ENCODE results near the gene MBTPS2.
"Not testable (repeated sequence)": the region's sequence is repeated elsewhere in the genome, so short reads cannot be mapped to it uniquely, and the experiment has no call there.

The MBTPS2 gene

DNA sequence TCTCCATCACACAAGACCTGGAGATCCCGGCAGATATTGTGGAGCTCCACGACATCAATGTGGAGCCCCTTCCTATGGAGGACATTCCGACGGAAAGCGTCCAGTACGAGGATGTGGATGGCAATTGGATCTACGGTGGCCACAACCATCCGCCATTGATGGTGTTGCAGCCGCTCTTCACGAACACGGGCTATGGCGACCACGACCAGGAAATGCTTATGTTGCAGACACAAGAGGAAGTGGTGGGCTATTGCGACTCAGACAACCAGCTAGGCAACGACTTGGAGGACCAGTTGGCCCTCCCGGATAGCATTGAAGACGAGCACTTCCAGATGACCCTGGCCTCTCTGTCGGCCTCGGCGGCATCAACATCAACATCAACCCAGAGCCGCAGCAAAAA, 17.1 kb downstream of the MBTPS2 start:
- DNase-seq (ENCODE audit: low read depth in 2 of 2), result no peak

DNA sequence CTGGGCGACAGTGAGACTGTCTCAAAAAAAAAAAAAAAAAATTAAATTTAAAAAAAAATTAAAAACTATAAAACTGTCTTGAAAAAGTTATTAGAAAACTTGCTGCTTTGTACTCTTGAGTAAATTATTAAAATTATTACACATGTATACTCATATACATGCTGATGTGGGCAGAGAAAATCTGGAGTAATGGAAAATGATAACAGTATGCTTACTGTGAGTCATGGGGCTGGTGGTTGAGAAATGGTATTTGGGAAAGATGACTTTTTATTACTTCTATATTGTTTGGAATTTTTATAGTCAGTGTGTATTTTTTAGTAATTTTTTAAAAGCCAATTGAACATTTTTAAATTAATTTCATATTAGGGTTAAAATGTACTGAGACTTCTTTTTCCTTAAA, 23.8 kb downstream of the MBTPS2 start:
- DNase-seq (ENCODE audit: low read depth in 2 of 2), result no peak

DNA sequence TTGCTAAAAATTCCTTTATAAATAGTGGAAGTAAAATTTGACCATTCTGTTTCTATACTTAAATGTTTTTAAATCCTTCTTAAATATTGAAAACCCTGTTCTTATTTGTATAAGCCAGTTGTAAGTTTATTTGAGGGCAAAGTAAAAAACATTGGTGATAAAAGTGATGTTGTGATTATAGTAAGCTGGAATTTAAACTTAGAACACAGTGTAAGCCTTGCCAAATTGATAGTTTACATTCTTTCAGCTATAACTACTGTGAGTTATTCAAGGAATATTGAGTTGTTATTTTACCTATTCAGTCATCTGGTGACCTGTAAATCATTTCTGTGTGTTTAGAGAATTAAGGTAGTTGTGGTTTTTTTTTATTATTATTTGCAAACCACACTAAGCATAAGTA, 26.0 kb downstream of the MBTPS2 start:
- DNase-seq (ENCODE audit: low read depth in 2 of 2), result no peak

DNA sequence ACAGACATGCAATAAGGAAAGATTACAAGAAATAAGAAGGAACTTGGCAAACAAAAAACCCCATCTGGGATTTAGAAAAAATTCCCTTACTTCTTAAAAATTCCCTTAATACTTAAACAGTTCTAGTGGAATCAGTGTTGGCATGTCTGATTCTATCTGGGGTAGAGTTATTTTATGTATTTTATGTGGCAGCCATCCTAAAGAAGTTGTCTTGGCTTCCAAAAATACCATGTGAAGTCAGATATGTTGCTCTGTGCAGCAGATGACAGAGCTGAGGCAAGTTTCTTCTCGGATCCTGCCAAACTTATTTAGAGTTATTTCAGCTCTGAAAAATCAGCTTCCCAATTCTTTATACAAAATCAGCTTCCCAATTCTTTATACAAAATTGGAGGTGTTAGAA, 31.1 kb downstream of the MBTPS2 start:
- no peak for DNase-seq (ENCODE audit: low read depth in 2 of 2)

DNA sequence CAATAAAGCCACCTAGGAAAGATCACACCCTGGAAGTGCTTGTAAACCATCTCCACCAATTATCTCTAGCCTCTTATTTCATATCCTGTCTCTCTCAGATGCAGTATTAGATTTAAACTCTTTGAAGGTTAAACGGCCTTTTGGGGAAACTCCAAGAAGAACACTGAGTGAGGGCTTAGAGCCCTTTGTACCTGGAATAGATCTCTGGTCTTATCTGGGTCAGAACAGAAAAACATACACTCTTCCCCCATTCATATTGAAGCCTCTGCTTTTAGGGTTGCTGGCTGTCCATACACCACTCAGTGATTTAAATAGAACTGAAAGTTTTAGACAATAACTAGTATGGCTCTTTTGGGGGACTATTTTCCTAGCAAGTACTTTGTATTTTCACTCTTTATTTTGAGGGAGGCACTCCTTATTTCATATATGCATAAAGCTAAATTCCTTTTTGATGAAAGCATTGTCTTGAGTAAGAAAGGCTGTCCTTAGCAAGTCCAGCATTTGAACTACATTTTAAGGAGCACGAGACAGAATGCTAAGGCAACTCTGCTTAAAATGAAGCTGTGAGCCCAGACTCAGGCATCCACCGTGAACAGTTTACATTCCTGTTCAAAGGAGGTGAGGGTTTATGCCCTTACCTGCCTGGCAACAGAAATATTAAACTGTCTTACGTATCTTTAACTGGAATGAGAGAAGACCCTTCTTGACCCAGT, 33.8 kb downstream of the MBTPS2 start:
- no peak for DNase-seq (ENCODE audit: low read depth in 2 of 2)

DNA sequence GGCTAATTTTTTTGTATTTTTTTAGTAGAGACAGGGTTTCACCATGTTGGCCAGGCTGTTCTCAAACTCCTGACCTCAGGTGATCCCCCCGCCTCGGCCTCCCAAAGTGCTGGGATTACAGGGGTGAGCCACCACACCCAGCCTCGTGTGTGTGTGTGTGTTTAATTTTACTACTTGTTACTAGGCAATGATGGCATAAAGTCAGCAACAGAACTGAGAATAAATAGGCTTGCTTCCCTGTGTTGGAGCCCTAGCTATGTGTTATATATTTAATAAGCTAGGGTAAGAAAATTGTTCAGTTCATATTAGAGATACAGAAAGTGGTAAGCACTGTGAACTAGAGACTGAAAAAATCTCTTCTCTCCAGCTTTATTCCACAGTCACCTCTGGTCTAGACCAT, 34.8 kb downstream of the MBTPS2 start:
- DNase-seq (ENCODE audit: low read depth in 2 of 2), result not testable (repeated sequence)

DNA sequence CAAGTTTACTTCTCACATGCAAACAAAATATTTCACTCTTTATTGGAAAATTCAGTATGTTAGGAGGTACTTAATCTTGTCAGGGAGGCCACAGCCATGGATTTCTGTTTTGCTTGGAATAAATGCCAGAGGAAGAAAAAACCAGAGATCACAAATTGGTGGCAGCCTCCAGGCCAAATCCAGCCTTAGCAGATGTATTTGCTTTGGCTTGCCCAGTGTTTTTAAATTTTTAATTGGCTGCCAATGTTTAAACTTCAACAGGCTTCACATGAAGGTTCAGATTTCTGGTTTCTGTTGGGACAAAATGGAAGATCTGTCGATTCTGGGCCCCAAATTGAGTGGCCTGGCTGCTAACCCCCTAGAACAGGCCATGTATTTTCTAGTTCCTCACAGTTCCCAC, 35.6 kb downstream of the MBTPS2 start:
- no peak for DNase-seq (ENCODE audit: low read depth in 2 of 2)

DNA sequence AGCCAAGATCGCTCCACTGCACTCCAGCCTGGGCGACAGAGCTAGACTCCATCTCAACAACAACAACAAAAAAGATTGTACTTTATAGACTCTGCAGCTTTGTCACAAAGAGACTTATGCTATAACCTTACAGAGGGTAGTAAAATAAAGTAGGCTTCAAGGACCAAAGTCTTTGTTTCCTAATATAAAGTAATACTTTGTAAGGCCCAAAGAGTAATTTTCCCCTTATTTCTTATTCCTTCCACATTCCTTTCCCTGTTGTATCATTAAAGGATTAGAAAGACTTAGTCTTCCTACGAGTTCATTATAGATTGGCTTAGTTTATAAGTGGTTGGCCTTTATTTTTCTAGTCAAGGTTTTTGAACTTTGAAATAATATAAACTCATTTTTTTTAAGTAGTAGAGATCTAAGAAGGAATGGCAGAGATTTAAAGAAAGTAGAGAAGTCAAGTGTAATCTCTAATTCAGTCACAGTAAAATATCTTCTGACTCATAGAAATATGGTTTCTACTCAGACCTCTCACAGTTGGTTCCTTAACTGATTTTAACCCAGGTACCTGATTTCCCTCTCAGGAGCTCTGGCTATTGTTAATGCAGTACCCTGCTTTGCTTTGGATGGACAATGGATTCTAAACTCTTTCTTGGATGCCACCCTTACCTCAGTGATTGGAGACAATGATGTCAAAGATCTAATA, 42.6 kb downstream of the MBTPS2 start:
- no peak for DNase-seq (ENCODE audit: low read depth in 2 of 2)

DNA sequence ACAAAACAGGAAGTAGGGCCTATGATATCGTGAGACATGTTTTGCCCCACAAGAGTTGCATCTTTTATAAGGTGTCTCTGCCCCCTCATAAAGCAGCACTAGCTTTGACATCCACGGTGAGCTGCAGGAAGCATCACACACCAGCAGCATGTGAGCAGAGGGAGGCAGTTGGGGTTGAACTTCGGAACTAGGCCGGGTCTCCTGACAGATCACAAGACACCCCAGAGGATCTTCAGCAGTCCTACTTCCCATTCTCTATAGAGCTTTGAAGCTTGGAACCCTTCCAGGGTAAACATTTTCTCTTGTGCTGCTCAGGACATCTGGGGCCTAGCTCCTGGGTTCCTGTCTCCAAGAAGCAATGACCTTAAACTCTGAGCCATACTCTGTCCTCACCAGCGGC, 43.8 kb downstream of the MBTPS2 start:
- no peak for DNase-seq (ENCODE audit: low read depth in 2 of 2)

DNA sequence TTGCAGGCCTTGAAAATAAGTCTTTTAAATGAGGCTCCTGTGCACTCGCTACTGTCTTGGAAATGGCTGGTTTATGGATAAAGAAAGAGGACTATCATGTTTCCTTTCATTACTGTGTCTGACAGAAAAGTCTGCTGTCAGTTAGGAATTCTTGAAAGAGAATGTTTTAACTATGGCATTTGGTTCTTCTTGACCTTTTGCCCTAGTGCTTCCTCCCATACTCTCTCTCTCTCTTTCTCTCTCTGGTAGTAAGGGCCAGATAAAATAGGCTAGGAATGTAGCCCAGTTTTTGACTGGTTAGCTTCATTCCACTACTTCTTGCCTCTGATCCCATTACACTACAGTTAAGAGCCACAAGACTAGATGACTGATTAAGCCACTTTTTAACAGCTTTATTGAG, 46.2 kb downstream of the MBTPS2 start:
- no peak for DNase-seq (ENCODE audit: low read depth in 2 of 2)

DNA sequence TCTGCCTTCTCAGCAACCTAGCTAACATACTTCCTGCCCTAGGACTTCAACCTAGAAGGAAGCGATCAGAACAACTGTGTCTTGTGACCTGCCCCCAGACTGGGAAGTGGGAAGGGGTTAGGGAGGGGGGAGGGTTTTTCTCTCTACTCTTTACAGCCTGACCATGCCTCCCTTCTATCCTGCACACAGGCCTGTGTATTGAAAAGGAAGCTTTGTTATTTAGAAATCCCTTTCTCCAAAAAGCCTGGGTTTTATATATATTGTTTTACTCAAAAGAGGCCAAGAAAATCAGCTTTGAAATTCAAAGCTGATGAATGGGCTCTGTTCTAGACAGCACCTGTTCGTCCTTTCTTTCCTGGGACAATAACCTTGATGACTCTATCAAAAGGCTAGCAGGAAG, 65.9 kb downstream of the MBTPS2 start:
- no peak for DNase-seq (ENCODE audit: low read depth in 2 of 2)

DNA sequence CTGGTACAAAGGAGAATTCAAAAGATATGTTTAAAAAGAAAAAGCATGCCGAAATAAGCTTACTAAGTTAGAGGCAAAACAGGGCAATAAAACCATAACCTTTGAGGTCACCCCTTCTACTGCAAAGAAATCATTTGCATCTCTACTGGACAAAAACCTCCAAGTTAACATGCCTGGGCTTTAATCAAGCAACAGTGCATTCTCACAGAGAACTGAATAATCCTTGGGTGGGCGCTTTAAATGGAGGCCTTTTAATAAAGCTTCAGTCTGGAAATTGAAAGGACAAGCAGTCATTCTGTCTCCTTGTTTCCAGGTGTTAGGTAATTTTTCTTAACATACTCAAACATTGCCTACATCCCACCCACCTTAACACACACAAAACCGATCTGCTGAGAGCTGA, 66.5 kb downstream of the MBTPS2 start:
- DNase-seq (ENCODE audit: low read depth in 2 of 2), result no peak

DNA sequence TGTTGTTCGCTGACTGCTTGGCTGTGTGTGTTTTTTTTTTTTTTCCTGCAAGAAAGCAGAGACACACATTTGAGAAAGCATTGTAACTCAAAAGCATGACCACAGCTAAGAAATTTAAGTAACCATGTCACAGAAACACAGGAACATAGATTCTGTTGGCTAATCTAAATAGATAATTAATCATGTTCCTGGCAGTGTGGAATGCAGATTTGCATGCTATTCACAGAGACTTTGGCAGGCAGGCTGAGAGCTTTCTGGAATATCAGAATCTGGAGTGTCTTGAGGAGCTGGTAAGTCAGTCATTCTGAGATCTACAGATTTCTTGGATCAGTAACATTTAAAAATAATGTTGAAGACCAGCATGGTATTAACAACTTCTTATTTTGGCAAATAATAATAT, 67.8 kb downstream of the MBTPS2 start:
- DNase-seq (ENCODE audit: low read depth in 2 of 2), result no peak

DNA sequence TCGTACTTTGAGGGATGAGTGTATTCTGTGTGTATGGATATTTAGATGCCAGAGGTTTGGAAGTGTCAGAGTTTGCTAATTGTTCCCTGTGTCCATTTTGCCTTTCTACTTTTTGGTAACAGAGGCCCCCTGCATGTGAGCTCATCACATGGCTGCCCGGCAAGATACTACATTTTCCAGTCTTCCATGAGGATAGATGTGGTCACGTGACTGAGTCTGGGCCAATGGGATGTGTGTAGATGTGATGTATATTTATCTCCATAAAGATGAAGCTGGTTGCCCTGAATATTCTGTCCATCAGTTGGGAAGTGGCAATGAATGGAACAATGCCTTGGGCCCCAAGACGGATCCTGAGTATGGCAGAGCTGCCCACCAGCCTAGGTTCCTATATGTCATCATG, 72.1 kb downstream of the MBTPS2 start:
- no peak for DNase-seq (ENCODE audit: low read depth in 2 of 2)

DNA sequence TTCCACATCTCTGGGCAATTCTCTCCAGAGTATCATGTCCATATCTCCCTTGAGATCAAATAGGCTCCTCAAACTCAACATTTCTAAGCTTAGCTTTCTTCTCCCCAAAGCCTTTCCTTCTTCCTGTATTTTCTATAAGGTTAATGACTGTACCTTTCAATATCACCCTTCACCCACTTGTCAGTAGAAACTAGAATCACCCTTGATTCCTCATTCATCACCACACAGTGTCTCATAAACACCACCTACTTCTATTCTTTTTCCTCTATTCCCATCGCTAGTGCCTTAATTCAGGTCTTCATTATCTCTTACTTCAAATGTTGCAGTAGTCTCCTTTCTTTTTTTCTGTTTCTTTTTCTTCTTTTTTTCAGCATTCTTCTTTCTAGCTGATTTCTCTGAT, 72.8 kb downstream of the MBTPS2 start:
- DNase-seq (ENCODE audit: low read depth in 2 of 2), result no peak

DNA sequence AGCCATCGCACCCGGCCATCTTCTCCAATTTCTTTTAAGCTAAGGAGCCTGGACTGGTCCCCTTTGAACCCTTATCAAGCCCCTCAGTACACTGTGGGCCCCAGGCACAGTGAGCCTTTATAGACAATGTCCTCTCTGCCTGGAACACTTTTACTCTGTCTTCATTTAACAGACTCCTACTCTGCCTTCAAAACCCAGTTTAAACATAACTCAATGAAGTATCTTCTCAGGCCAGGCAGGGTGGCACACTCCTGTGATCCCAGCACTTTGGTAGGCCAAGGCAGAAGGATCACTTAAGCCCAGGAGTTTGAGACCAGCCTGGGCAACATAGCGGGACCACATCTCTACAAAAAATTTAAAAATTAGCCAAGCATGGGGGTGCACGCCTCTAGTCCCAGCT, 73.6 kb downstream of the MBTPS2 start:
- no peak for DNase-seq (ENCODE audit: low read depth in 2 of 2)

DNA sequence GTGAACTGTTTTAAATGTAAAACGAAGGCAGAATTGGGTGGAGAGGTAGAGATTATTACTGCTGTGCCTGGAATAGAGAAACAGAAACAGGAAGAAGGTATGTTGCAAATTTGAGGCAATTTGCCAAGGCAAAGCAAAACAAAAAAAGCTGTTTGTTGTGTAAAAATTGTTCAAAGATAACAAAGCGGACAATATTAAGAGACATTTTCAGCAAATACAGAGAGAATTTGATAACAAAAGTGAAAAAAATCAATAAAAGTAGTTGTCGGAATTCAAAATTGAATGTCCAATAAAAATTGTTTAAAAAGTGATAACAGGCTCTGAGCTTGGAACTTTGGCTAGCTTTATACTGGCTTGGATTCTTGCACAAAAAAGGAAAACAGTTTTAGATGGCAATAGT, 86.7 kb downstream of the MBTPS2 start:
- DNase-seq (ENCODE audit: low read depth in 2 of 2), result no peak

DNA sequence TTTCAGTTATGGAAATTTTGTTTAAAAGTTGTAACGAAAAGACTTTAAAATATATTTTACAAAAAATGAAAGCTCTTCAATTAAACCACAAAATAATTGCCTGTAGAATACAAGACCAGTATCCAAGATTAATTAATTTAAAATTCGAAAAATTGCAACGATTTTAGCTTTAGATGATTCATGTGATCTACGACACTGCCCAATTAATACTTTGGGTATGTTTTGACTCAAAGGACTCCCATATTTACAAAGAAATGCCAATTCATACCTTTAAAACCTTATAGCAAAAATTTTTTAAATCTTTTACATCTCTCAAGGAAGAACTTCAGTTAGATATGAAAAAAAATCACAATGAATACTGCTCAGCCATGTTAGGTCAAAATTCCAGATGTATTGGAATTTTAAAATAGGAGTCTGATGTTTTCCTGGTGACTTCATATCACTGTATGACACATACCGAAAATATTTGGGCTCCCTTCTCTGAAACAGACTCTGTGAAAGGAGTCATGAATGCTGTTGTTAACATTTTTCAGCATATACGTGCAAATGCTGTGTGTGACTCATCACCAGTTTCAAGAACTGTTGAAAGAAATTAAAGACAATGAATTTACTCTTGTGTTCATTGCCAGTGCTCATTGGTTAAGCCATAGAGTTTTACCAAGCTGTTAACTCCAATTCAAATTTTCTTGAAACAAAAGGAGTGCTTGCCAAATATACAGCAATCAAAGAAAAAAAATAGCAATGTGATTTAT, 87.3 kb downstream of the MBTPS2 start:
- DNase-seq (ENCODE audit: low read depth in 2 of 2), result no peak

DNA sequence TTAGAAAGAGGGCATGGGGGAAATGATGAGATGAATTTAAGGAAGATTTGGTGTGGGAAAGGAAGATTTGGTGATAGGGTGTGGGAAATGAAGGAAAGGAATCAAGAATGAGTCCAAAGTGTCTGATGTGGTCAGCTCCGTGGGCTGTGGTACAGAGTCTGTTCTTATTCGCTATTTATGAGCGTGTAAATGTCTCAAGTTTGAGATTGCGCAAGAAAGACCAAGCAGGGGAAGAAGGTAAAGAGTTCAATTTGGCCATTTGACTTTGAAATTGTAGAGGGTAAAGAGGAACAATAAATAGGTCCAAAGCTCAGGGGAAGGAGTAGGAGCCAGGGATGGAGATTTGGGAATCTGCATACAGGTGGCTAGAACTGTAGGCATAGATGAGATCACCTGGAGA, 89.8 kb downstream of the MBTPS2 start:
- no peak for DNase-seq (ENCODE audit: low read depth in 2 of 2)

DNA sequence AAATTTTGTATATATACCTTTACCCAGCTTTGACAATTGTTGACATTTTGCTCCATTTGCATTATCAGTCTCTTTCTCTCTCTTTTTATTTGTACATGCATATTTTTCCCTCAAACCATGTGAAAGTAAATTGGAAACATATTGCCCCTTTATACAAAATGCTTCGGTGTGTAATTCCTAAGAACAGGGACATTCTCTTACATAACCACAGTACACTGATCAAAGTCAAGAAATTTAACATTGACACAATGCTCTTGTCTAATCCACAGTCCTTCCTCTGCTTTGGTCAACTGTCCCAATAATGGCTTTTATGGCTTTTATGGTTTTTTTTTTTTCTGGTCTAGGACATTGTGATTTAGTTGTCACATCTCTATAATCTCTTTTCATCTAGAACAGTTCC, 91.6 kb downstream of the MBTPS2 start:
- DNase-seq (ENCODE audit: low read depth in 2 of 2), result no peak

DNA sequence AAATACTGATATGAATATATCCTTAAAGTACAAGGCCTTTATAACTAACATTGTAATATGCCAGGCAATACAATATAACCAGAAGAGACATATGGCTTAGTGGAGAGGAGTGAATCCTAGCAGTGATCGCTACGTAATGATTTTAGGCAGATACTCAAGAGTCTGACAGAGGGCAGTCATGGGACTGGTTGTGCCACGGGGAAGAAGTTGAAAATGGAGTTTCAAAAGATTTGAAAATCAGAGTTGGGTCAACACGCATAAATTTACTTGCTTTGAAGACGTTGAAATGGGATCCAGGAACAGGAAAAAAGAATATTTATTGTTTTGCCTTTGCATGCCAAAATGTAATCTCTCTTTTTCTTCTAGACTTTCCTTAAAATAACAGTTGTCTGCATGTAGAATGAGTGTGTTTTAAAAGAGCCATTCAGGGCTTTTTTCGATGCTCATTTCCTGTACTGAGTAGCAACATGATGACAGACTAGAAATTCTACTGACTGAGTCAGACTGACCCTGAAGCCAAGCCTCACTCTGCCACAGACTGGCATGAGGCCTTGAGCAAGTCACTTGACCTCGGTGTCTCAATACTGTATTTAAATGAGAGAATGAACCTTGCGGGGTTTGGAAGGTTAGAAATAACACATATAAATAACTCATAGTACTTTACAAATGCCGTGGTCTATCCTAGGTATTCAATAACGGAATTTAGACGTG, 93.0 kb downstream of the MBTPS2 start:
- no peak for DNase-seq (ENCODE audit: low read depth in 2 of 2)

DNA sequence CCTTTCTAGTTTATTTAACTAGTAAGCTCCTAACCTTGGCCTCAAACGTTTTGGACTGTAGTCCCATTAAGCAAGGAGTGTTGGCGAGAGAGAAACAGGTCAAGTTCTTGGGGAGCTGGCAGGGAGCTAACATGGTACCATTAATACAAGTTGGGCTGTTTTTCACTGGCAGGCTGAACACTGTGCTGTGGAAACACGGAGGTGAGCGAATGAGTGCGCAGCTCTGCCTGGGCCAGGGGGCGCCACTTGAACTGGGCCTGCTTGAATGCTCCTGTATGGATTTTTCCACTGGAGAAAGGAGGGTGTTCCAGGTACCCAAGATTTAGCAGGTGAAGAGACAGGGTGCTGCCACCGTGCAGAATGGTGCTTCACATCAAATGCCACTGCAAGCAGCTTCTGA, 93.7 kb downstream of the MBTPS2 start:
- DNase-seq (ENCODE audit: low read depth in 2 of 2), result no peak

All from stimulated activated CD4-positive, alpha-beta T cell treated with anti-CD3 and anti-CD28 coated beads, Interleukin-1b, Interleukin-23, amount 100 ng/mL, for 4 hours (primary cell).